MM.1S (cell line): ENCODE data around the gene HSD3B2.

Source experiments
- CTCF ChIP-seq: fragments of 300-600 bp; sonication (generic); IDR thresholded peaks from 2 replicates; pipeline ENCODE4 v1.5.1; 2016; ENCODE audit warnings: antibody characterized with exemption, low read length, mixed read lengths
- EZH2 ChIP-seq: fragments of 300-600 bp; sonication (generic); optimal IDR thresholded peaks from 2 replicates; pipeline ENCODE3; 2017; ENCODE audit warnings: low read depth, mild to moderate bottlenecking, antibody characterized with exemption, low read length, mixed read lengths
- EZH2phosphoT487 ChIP-seq: fragments of 300-600 bp; sonication (generic); IDR thresholded peaks from 2 replicates; pipeline ENCODE4 v1.6.1; 2018; ENCODE audit warnings: antibody characterized with exemption, low read length

- TF ChIP-seq CTCF (no peak), EZH2phosphoT487 (no peak), EZH2 (no peak)
Measured at GRCh38 chr1:119380983-119381662, 33.8 kb upstream of the HSD3B2 start.
